NCI-H2171 (cell line): ENCODE data around the gene CNTNAP5.

ENCODE experiments used
- DNase-seq: peaks from one replicate; lab custom pipeline; 2025; lab: John Stamatoyannopoulos, UW

Gene CNTNAP5

DNA sequence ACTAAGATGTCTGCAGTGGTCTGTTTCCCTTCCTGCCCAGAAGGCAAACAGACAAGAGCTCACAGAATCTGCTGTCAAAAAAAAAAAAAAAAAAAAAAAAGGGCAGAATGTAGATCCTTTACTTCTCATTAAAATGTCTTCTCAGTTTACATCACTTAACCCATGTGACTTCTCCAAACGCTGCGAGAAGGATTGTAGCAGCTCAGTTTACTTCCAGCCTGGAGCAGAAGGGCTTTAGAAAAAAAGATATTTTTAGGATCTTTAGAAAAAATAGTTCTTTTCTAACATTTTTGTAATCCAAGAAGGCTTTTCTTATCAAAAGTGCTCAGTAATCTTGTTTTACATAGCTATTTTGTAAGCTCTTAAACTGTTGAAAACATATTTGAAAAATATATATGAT is 425.4 kb downstream of the CNTNAP5 start:
- DNase-seq, result peak; percentile 85

DNA sequence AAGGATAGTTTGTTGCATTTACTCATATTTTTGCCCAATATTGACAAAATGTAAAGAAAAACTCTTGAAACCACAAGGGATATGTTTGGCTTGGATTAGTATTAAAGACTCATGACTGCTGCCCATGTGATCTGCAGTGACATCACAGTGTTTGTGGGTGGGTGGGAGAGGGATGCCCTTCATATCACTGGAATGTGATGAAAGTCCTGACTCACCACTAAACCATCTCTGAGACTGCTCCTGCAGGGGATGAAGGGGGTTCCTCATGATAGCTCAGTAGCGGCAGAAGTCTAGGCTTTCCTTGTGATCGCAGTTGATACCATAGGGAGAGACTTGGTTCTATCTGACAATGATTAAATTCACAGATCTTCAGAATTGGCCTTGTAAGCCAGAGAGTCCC is 451.2 kb downstream of the CNTNAP5 start:
- no peak for DNase-seq

DNA sequence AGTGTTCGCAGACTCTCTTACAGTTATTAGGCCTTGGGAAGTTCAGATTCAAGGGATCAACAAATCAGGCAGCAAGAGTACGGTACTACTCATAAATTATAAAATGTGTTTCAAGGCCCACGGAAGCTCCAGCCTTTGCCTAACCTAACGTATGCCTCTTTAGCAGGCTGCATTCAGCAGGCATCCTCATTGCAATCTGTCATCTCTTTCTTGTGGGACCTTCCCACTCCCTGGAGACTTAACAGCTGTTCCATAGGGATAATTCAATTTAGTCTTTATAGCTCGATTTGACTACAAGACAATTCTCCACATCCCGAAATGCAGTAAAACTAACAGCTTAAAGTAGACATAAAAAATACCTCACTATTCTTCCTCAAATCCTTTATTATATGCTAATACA is 453.7 kb downstream of the CNTNAP5 start:
- peak; percentile 53 for DNase-seq

DNA sequence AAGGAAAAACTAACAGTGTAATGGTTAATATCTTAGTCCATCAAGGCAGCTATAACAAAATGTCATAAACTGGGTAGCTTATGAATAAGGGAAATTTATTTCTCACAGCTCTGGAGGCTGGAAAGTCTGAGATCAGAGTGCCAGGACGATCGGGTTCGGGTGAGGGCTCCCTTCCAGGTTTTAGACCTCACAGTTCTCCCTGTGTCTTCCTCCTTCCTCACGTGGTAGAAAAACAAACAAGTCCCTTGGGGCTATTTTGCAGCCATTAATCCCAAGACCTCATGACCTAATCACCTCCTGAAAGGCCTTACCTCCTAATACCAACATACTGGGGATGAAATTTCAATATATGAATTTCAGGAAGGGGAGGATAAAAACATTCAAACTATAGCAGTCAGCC is 455.9 kb downstream of the CNTNAP5 start:
- DNase-seq, result peak; percentile 40

DNA sequence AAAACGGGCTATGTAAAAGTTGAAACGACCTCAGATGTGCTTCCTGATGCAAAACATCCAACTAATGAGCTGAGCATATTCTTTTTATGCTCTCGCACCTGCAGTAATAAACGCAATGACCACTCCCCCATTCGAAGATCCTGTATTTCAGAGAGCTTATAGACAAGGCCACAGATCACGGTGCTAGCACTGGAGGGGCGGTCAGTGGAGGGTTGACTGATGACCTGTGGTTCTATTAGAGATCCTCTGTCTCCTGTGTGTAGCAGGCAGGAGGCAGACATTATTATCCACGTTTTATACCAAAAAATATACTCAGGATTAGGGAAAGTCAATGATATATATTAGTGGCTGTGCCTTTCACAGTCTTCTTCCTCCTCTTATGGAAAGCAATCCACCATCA is 457.0 kb downstream of the CNTNAP5 start:
- DNase-seq, result no peak

DNA sequence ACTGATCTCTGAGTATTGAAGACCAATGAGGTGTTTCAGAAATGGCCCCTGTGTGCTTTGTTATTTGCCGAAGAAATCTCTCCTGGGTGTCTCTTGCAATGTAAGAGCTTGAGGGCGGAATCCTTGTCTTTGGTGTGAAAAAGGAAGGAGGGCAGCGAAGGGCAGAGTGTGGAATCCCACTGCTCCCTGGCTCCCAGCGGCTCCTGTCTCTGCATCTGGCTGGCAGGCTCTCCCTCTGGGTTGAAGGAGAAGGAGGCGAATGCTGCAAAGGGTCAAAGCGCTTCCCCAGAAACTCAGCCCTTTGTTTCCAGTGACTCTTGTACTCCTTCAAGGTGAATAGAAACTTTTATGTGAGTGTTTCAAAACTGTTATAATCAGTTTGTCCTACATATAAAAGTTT is 457.5 kb downstream of the CNTNAP5 start:
- DNase-seq, result no peak

DNA sequence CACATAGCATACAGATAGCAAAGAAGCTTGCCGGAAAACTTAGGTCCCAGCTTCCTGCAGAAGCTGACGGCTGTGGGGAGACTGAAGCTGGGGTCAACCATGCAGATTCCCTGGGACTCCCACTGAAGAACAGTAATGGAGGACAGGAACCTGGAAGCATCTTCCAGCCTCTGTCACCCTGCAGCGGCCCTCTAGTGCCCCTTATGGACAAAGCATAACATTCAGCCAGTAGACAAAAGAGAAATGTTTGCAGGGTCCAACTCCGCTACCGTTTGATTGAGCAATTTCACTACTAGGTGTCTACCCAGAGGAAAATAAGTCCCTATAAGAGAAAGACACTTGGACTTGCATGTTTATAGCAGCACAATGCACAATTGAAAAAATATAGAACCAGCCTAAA is 460.6 kb downstream of the CNTNAP5 start:
- DNase-seq, result no peak

DNA sequence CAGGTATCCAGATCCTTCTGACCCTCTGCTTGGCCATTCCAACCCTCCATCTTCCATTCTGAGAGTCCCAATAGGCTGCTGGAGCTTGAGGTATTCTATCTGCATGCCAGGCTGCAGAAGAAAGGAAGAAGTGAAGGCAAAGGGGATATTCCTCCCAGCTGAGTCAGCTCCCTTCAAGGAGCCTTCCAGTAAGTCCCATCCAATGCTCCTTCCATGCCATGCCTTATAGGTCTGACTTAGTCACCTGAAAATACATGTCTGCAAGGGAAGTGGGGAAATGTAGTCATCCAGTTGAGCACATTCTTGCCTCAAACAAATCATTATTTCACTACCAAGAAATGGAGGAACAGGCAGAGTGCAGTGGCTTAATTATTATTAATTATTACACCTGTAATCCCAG is 464.6 kb downstream of the CNTNAP5 start:
- no peak for DNase-seq

DNA sequence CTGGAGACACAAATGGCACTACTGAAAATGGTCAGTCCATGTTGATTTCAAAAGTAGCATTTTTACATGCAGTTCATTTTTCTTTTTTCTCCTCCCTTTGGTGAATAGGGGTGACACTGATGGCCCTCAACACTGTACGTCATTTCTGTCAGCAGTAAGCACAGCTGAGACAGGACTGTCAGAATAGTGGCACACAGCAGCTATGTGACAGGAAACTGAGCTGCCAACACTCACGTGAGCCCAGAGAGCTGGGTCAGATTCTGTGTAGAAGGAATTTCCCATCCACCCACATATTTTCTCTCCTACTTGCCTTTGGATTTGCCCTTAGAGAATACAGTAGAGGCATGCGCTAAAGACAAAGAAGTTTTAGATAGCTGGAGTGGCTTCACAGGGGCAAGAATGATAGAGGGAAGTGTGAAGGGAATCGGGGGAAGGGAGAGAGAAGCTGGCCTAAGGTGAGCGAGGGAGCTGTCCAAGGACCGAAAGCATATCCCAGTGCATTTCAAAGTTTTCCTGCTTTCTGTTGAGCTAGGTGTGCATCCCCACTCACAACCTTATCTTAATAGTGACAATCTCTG is 476.6 kb downstream of the CNTNAP5 start:
- DNase-seq, result no peak

DNA sequence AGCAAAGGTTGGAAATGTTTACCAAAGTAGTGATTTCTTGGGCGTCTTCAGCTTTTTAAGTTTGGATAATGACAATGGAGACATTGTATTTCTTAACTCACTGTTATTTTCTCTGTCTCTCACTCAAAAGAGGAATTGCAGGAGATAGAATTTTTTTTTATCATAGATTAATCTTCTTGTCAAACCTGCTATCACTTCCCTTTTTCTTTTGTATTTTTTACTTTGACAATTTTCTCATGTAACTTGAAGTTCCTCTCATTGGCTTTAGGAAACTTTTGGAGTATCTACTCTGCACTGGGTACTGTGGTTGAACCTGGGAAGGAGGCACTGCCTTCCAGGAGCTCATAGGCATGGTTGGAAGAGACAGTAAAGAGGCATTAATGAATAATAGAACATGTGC is 489.1 kb downstream of the CNTNAP5 start:
- no peak for DNase-seq

DNA sequence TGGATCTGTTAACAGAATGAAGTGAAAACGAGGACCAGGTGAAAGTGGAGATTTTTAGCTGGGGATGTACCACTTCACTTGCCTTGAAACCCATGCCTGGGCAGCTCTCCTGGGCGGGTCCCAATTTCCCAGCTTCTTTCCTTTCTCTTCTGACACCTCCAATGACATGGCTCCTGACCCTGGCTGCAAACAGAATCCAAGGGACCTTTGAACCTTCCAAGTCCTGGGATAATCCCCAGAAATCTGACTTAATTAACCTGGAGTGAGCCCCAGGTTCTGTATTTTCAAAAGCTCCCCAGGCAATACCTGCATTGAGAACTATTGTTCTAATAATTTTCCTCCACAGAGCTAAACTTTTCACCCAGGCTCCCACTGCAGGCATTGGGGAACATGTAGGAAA is 495.9 kb downstream of the CNTNAP5 start:
- DNase-seq, result no peak

DNA sequence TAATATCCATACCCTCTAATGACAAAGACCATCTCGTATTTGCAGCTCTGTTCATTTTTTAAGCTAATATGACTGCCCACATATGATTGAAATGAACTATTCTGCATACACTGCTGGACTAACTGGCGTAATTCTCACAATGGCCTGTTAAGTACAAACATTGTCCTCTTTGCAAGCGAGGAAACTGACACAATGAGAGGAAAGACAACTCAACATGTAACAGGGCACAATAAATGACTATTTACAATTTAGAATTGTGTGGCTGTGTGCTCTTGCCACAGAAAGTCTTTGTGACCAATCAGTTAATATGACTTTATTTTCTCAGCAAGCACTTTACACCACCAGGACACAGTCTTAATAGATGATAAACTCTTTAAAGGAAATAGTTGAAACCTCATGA is 498.0 kb downstream of the CNTNAP5 start:
- no peak for DNase-seq

DNA sequence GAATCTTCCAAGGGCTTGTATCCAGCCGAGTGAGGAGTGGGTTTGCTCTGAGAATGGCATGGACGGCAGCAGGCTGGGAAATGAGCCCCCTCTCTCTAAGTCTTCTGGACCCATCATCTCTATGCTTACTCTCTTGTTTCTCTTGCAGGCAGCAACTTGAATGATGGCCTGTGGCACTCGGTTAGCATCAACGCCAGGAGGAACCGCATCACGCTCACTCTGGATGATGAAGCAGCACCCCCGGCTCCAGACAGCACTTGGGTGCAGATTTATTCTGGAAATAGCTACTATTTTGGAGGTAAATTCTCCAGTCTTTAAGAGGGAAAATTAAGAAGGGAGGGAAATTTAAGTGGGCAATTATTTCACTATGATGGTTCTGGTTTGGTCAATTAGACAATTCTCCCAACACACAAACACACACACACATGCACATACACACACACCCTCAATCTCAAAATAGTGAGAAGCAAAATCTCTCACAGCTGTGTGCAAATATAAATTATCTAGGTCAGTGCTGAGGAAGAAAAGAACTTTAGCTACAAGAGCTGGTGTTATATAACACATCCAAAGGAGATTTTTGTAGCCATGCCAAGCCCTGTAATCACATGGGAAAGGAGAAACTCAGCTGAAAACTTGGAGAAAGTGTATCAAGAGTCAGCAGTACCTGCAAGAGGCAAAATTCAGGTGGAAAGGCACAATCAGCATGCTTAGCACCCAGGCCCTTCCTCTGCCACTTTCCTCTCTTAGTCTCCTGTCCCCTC is 499.2 kb downstream of the CNTNAP5 start:
- DNase-seq, result no peak

DNA sequence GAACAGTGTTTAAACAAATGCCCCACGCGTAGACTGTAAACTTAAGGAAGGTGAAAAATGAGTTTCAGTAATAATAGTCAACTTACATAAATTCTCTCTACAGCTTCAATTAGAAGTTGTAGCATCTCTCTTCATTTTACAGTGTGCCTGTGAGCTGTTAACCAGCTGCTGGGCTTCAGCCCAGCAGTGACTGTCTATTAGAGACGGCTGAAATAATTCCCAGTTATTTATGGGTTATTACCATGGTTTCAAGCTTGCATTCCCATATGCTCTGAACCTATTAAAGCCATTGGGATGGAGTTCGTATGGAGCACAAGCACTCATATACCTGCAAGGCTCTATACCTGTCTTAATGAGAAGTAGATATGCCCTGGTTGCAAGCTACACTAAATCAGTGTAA is 501.1 kb downstream of the CNTNAP5 start:
- no peak for DNase-seq

DNA sequence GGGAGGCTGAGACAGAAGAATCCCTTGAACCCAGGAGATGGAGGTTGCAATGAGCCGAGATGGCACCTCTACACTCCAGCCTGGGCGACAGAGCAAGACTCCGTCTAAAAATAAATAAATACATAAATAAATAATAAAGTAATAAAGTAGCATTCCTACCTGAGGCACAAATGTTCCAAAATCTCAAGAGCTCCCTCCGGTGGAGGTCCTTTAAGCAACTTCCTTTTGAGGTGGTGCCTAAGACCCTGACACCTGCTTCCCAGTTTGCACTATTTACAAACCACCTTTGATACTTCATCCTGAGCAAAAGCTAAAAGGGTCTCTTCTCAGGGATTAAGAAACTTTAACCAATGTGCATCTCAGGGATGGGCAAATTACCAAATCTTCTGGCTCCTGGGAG is 505.1 kb downstream of the CNTNAP5 start:
- no peak for DNase-seq

DNA sequence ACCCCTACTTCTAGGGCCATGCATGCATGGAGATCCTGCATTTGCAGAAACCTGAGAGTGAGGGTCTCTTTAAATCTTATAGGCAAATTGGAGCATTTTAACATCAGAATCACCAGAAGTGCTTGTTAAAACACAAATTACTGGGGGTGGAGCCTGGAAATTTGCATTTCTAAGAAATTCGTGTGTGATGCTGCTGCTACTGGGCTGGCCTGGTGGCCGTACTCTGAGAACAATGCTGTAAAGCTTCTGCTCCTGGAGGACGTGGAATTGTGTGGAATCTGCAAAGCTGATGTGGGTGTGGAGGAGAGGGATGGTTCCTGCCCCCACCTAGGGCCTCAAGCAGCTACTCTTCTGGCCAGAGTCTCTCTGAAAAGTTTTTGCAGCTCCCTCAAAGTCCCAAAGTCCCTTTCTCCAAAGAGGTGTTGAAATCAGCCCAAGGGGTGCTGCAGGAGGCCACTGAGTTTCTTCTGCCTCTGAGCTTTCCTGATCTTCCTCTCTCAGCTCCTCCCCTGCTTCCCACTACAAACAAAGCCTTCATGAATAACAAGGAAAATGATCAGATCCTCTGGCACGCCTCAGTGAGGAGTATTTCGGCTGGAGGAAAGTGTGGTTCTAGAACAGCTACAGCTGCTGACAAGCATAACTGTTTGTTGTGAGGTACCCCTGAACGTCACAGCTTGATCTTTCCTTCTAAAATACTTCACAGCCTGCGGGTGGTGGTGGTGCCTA is 508.3 kb downstream of the CNTNAP5 start:
- no peak for DNase-seq

DNA sequence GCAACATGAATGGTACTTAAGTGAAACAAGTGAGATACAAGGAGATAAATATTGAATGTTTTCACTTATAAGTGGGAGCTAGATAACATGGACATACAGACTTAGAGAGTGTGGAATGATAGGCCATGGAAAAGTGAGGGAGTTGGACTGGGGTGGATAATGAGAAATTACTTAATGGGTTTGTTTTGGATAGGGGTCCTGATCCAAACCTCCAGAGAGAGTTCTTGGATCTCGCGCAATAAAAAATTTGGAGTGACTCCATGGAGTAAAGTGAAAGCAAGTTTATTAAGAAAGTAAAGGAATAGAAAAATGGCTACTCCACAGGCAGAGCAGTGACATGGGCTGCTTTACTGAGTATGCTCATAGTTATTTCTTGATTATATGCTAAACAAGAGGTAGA is 508.9 kb downstream of the CNTNAP5 start:
- no peak for DNase-seq

DNA sequence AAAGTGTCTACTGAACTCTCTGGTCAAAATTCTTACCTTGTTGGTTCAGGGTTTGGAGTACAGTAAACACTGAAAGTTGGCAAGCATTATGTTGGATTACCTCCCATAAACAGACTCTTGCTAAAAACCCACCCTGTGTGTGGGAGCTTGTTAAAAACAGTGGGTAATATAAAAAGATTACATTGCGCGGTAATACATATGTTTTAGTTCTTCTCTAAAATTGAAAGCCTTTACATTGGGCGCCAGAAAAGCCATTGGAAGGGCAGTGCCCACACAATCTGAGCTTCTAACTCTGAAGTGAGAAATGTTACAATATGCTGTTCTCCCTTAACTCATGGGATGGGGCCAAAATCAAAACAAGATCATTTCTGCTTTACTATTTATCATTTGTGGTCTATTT is 510.7 kb downstream of the CNTNAP5 start:
- DNase-seq, result no peak

DNA sequence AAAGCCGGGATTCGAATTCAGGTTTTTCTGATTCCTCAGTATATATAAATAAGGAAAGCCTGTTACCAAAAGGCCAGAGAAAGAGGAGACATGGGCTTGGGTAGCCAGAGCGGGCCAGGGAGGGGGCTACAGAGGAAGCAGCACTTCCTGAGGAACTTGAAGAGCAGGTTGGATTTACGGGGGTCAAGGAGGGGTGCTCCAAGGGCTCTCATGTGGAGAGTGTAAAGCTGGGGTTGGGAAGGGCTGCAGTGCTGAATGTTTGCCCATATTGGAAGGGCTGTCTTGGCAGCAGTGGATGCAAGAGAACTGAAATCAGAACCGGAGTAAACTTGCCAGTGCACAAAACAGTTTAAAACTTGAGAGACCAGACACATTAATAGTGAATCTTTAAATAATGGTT is 511.5 kb downstream of the CNTNAP5 start:
- no peak for DNase-seq

DNA sequence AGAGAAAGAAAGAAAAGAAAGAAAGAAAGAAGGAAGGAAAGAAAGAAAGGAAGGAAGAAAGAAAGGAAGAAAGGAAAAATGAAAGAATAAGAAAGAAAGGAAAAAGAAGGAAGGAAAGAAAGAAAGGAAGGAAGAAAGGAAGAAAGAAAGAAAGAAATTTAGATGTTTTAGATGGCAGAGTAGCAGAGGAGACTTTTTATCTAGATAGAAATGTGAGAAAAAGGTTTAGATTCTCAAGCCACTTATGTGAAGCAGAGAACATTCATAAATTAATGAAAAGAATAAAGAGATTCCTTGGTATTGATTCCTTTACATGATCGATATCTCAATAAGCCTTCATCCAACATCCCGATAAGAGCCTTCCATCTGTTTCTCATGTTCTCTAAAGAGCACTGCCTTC is 513.5 kb downstream of the CNTNAP5 start:
- DNase-seq, result no peak

DNA sequence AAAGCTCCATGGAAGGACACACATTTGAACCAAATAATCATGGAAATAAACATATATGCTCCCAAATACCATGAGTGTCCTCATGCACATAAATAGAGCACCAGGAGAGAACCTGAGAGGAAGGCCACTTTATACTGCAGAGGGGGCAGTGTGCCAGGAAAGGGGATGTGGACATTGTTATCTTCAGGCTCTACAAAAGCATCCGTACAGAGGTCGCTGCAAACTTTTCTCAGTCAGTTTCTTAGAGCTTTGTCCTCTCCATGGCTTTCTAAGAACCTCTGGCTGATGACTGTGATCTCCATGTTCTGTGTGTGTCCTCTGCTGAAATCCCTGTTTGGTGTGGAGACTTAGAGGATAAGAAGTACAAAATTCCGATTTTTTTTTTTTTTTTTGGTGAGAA is 515.7 kb downstream of the CNTNAP5 start:
- DNase-seq, result no peak

DNA sequence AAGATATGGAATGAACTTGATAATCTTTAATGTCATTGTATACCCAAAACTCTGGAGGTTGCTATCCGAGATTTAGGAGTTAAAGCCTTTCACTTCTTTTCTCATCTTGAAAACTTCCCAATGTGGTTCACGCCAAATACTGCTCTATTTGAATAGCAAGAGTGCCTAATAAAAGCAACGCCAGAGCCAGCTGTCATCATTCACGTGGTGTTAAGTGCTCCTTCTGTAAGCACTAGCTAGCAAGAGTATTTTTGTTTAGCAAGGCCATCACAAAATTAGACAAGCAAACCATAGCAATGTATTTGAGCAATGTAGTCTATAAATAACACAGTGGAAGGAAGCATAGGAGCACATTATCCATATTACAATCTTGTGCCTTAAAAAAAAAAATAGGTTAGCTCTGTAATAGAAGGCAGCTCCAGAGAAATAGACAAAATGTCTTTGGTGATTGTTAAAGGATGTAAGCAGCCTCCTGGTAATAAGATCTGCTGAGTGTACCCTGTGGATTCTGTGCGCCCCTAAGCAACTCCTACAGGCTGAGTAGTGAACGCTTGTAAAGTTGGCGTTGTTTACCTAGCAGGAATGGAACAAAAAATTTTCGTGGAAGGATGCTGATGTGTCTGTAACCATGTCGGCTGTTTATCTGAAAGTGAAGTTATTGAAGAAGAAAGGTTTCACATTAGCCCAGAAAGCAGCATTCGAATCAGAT is 518.0 kb downstream of the CNTNAP5 start:
- peak; percentile 62 for DNase-seq

DNA sequence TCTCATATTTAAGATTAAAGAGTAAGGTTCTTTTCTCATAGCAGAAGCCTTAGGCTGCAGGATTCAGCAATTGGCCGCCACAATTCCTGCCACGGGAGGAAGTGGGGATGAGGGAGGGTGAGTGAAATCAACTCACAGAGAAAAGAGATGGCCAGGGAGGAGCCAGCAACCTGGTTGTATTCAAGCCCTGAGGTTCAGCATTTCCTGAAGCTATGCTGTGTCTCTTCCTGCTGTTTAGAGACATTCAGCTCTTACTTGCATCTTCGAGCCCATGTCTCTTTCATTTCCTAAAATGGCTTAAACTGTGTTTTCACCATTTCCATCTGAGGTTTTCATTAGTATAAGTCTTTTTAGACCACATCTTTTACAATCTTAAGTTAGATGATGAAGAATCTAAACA is 522.6 kb downstream of the CNTNAP5 start:
- no peak for DNase-seq
